GM21723 (cell line): ENCODE data around the gene FASTK.

ENCODE experiments used
- ATAC-seq: cut with Tn5 transposase; IDR thresholded peaks from one replicate; pipeline ENCODE4 v1.9.1; 2021; ENCODE audit warnings: mild to moderate bottlenecking, moderate library complexity; ENCODE audit not compliant: unreplicated experiment

The FASTK gene

DNA sequence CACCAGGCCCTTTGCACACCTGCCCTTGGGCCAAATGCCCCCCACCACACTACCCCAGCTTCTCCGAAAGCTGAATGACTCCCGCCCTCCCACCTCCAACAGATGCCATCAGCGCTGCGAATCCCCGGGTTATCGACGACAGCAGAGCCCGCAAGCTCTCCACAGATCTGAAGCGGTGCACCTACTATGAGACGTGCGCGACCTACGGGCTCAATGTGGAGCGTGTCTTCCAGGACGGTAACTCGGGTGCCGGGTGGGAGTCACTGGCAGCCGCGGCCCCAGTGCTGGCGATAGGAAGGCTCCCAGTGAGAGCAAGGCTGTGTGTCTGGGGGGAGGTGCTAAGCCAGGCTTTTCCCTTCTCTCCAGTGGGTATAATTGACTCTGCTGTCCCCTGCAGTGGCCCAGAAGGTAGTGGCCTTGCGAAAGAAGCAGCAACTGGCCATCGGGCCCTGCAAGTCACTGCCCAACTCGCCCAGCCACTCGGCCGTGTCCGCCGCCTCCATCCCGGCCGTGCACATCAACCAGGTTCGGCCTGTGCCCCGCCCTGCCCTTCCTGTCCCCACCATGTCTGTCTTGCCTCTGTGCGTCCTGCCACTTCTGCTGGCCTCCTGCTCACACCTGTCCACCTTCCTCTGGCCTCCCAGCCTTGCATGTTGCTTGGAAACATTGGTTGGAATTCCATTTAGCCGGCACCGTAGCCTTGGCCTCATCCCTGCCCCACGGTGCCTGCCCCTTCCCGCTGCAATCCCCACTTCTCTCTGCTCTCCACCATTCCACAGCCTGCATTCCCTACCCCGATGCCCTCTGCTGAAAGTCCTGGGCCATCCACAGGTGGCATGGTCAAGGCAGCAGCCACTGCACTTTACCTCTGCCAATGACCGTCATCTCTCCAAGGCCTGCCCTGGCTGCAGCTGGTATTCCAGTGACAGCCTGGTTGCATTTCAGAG lies 37.8 kb upstream of the FASTK start:
- ATAC-seq: no peak

DNA sequence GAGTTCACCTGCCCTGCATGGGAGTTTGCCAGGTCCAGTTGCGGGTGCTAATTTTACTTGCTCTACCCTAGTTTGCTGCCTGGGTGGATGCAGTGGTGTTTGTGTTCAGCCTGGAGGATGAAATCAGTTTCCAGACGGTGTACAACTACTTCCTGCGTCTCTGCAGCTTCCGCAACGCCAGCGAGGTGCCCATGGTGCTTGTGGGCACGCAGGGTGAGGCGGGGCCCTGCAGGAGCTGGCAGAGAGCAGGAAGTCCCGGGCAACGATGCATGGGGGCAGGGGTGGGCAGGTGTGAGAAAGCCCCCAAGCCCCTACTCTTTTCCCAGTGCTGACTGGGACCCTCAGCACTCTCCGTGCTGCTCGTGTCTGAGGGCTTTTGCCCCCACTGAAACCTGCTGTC lies 37.0 kb upstream of the FASTK start:
- no peak for ATAC-seq

DNA sequence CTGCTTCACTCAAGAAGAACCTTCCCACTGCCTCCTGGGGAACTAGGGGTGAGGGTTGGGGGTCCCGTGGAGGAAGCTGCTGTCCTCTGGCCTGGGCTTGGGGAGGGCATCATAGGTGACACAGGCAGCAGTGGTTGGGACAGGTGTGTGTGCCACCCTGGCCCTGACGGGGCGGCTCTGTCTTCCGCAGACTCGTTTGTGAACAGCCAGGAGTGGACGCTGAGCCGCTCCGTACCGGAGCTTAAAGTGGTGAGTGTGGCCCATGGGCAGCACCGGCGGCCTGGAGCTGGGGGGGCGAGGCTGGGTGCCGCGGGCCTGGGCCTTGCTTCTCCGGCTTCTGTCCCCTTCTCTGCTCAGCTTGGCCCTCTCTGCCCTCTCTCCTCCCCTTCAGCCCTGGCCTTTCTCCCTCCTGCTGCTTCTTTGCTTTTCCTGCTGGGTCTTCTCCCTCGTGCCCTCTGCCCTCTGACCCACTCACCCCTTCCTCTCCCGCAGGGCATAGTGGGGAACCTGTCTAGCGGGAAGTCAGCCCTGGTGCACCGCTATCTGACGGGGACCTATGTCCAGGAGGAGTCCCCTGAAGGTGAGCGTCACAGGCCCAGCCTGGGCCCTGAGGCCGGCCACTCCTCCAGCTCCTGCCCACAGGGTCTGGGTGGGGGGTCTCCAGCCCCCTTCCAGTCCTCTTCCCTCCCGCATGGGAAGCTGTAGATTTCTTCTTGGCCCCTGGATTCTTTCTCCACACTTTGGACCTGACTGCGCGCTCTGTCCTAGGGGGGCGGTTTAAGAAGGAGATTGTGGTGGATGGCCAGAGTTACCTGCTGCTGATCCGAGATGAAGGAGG lies 36.2 kb upstream of the FASTK start:
- no peak for ATAC-seq

DNA sequence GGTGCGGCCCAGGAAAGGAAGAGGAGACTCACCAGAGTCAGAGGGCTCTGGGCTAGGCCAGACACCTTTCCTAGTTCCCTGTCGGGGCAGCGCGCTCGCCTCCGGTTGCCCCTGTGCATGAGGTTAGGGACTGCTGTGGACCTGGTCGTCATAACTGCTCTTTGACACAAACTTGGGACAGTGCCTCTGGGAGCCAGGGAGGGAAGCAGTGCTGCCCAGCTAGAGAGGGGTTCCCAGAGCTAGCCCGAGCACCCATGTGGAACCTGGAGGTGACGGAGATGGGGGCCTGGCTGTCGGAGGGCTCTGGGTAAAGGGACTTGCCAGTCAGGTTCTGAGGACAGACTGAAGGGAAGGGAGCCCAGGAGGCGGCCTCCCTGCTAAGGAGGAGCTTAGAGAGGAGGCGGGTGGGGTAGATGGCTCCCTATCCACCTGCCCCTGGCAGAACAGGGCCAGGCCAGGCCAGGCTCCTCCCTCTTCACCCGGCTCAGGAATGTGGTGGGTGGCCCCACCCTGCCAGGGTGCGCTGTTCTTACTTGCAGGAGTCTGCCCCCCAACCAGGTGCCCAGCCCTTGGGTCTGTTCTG lies 35.3 kb upstream of the FASTK start:
- ATAC-seq: no peak

DNA sequence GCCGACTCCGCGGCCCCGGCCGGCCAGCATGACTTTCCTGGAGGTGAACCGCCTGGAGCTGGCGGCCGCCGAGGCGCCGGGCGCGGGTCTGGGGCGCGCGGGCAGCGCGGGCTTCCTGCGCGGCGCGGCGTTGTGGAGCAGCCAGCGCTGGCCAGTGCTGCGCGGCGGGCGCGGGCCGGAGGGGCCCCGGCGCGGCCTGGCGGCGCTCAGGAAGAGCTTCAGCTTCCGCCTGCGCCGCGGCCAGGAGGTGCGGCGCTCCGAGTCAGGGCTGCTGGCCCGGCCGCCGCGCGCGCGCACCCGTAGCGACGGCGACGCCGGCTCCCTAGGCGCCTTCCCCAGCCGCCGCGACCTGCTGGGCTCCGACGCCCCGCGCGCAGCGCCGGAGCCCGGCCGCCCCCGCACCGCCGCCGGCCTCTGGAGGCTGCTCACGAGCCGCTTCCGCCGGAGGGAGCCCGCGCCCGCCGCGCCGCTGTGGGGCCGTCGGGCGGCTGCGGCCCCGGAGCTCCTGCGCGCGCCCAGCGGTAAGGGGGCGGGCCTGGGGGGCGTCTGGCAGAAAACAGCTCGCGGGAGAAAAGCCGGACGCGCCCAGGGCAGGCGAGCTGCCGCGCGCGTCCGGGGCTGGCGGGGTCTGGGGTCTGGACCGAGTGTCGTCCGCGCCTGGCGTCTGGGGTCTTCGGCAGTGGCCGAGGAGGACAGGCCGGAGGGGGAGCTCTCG lies 34.7 kb upstream of the FASTK start:
- no peak for ATAC-seq

DNA sequence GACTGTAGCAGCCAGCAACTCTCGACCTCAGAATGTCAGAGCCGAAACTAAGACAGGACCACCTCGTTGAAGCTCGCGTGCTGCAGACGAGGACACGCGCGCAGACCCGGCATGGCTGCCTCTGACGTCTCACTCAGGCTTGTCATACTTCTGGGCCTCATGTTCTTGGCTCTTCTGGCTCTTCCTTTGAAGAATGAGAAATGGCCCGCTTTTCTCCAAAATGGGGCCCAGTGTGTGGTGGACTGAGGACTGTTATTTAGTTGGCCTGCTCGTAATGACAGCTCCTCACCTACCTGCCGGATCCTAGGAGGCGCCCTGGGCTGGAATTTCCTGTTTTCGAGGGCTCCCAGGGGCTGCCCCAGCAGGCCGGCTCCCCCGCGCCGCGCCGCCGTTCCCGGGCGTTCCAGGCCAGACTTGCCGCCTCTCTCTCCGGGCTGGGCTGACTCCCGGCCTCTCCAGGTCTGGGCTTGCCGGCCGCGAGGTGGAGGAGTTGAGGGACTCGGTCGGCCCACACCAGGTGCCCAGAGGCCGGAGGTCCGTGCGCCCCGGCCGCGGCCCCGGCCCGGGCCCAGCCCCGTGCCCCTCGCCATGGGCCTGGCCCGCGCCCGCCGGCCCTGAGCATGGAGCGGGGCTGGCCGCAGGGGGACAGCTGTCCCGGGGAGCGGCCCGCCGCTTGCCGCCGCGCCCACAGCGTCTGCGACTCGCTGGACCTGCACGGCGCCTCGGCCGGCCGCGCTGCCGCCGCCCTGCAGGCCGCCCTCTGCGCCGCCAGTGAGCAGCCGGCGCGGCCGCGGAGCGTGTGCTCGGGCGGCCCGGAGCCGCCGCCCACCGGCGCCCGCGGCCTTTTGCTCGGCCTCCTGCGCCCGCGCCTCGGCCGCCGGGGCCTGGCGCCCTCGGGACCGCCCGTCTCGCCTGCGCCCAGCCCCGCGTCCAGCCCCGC lies 33.8 kb upstream of the FASTK start:
- ATAC-seq: no peak

DNA sequence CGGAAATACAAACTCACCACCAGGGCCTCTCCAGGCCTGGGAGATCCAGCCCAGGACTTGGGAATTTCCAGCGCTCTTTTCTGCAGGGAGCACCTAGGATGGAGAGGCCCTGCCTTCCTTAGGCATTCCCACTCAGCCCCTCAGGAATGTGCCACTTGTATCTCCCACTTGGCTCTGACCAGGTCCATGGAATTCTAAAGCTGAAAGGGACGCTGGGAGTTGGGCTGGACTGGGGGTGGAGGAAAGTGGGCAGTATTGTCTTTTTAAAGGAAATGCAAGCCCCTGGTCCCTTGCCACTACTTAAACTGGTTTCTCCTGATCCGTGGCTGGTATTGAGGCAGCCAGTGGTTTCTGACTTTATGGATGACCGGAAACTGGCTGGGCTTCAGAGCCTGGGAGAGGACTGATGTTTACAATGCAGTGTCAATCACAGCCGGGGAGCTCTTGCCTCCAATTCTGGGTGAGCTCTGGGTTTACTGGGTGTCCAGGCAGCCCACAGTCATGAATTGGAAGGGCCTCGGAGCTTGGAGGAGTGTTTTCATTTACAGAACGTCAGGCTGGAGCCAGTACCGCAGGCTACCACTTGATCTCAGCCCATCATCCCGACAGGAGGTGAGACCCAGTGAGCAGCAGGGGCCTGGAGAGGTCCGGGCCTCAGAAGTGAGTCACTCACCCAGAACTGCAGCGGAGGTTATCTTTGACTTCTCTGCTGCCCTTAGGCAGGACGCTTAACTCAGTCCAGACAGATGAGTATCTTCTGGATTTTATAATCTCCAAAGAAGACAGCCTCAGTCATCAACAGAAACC lies 32.9 kb upstream of the FASTK start:
- ATAC-seq: no peak

DNA sequence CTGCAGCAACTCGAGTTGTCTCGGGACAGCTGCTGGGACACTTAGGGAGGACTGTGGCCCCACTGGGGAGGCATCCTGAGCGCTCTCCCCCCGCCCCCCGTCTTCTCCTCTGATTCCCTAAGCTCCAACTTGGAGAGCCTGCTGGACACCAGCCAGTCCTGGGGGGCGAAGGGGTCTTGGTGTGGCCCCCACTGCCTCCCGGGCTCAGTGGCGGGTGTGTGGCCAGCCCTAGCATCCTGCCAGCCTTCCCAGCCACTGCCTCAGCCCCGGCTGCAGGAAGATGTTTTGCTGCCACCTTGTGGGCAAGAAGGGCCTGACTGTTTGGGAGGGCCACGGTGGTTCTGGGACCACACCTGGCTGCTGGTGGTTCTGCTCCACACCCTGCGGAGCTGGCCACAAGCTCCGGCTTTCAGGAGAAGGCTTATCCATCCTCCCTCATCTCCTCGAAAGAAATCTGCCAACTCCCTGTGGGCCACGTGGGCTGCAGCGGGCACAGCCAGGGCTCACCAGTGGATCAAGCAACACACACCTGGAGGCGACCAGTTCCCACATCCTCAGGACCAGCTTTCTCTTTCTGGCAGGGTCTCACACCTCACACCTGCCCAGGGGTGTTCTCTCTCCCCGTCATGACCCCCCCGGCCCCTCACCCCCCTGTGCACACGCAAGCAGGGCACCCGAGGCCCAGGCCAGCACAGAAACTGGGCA lies 30.5 kb upstream of the FASTK start:
- peak; percentile 88 for ATAC-seq

DNA sequence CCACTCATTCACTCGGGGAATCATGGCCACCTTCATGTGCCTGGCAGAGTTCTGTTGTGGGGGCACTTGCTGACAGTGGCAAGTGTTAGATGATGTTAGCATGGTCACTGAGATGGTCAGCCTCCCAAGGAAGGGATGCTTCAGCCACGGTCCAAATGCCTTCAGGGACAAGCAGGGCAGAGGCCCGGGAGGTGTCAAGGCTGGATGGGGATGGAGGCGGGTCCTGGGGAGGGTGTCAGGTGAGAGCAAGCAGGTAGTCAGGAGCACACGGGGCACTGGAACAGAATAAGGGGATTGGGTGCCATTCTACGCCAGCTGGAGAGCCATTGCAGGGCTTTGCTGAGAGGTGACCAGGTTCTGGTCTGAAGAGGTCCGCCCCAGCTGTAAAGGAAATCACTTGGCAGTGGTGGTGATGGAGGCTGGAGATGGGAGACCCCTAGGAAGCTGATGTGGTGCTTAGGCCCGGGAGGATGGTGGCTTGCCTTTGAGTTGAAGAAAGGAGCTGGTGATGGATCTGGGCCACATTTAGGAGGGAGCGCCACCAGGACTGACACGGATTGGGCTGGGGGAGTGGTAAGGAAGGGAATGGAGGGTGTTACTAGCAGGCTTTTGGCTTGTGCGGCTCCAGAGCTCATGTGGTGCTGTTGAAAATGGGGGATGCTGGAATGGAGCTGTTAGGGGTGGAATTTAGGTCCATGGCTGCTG lies 29.8 kb upstream of the FASTK start:
- ATAC-seq: no peak

DNA sequence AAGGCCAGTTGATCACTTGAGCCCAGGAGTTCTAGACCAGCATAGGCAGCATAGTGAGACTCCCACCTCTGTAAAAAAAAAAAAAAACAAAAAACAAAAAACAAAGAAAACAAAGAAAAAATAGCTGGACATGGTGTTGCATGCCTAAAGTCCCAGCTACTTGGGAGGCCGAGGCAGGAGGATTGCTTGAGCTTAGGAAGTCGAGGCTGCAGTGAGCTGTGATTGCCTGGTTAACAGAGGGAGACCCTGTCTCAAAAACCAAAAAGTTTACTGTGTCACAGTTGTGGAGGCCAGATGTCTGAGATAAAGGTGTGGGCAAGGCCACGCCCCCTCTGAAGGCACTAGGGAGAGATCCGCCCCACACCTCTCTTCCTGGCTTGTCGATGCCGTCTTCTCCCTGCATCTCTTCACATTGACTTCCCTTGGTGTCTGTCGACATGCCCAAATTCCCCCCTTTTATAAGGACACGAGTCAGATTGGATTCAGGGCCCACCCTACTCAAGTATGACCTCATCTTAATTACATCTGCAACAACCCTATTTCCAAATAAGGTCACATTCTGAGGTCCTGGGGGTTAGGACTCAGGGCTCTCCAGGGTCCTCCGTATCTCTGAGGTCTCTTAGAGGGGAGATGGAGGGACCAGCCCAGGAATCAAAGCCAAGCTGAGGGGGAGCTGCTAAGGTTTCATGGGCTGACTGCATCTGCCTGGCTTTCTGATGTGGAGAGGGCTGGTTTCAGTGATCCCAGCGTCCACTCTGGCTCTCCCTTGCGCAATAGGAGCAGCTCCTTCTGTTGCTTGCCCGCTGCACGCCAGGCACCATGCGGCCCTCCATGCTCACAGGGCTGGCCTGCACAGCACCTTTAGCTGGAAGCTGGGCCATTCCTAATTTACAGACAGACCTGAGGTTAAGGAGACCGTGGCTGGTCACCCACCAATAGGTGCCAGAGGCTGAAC lies 28.8 kb upstream of the FASTK start:
- ATAC-seq: no peak

DNA sequence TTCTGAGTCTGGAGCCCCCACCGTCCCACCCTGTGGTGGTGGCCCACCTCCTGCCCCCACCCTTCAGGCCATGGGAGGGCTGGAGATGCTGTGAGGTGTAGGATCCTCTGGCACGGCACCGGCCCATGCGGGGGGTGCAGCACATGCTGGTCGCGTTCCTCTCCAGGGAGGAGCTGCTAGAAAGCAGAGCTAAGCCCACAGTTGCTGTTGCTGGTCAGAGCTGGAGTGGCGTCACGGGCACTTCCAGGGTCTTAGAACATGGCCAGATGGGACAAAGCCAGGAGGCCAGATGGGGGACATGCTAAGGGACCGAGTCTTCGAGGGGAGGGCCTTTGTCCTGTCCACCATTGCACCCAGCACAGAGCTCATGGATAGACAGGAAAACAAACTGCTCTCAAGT lies 27.3 kb upstream of the FASTK start:
- ATAC-seq: no peak

DNA sequence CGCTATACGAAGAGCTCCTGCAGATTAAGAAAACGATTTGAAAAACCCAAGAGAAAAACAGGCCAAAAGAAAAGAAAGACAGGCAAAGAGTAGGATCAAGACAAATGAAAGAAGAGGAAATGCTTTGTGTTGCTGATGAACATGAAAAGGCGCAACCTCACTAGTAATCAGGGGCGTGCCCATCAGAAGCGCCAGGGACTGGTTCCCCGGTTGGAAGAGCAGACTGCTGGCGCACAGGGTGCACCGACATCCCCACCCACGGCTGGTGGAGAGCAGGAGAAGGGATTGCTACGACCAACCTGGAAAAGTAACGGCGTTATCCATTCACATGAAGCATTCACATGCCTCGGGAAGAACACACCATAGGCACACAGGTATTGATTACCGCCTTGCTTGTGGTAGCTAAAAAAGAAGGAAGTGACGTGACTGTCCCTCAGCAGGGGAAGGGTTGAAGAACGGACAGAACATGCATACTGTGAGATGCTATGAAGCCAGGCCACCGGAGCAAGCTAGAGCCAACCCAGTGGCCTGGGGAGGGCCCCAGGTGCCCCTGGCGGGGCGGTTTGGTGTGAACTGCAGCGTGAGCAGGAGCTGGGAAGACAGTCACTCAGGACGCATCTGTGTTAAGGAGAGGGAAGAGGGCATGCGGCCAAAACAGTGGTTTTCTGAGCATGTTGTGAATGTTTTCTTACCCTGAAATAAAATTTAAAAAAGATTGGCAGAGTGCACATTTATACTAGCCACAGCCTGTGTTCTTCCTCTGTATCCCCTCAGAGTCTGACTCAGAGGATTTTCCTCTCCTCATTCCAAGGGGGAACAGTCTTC lies 24.0 kb upstream of the FASTK start:
- no peak for ATAC-seq

DNA sequence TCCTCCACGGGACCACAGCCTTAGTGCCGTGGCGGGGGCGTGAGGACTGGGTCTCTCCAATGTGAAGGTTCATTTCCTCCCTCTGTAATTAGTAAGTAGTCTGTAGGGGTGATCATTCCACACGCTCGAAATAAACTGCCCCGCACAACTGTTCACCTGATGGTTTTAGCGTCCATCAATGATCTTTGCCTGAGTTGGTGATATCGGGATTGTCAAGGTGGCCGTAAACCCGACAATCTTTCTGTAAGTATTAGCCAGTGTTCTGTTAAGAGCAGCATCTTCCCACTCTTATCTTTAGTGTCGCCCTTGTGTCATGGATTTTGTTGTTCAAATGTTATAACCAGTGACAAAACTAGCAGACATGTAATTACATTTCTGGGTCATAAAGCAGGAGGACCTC lies 23.4 kb upstream of the FASTK start:
- ATAC-seq: no peak

DNA sequence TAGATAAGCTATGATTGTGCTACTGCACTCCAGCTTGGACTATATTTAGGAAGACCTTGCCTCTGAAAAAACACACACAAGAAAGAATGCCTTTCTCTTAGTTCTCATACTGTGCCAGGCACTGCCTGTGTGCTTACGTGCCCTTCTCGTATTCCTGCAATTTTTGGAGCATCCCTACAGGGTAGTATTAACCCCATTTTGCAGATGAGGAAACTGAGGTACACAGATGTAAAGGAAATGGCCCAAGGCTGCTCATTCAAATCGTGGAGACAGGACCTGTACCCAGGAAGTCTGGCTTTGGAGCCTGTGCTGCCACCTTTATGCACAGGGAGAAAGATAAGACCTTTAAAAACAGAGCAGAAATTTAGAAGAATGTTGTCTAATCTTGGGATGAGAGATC lies 22.4 kb upstream of the FASTK start:
- no peak for ATAC-seq

DNA sequence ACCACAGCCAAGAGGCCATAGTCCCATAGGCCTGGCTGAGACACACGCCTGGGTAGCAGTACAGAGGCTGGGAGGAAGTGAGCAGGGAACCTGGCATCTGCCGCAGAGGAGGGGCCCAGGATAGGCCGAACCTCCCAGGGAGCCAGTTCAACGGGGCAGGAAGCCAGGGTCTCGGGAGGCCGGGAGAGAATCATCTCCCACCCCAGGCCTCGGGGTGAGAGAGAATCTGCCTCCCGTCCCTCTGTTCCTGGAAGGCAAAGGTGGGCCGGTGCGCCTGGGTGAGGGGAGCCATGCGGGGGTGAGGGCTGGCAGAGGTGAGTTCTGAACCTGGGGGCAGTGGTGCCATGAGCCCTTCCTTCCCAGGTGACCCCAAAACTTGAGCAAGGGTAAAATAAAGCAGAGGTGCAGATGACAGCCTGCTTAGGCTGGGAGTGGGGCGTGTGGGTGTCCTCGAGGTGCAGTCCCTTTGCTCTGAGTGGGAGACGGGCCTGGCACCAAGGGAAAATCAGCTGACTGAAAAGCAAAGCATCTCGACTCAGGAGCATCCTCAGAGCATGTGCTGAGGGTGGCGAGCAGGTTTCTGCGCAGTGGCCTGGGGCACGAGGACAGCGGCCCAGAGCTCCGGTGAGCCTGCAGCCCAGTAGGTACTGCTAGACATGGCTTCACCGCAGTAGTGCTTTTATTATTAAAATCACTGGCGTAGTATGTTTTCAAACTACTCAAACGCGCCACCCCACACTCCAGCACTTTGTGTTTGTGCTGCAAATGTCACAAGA lies 21.2 kb upstream of the FASTK start:
- no peak for ATAC-seq
